Psoas muscle (tissue), 8 donors: Measurements from ENCODE around the gene MOV10L1. TPM values are rescaled to one million over a fixed set of nuclear protein-coding genes. Genes with fewer than 3 reads are reported as not detected.
A peak's percentile ranks its signal among the peaks of the same experiment; 100 is the strongest.

ENCODE experiments used
- ATAC-seq, 4 donors: fragments of 200-7000 bp; cut with Tn5 transposase; one replicate each; pipeline ENCODE4 v1.9.1; 2020; ENCODE audit warnings: moderate library complexity in 3 of 4, mild to moderate bottlenecking in 2 of 4
- DNase-seq, 2 donors: peaks; one replicate each; pipeline ENCODE4 v3.0.0-alpha.2; 2020
- H3K27ac ChIP-seq: fragments of 200-600 bp; one replicate; pipeline ENCODE4 v1.8.0; 2022
- H3K27me3 ChIP-seq, 3 donors: fragments of 200-600 bp in 1 of 3; one replicate each; pipeline versions ENCODE4 v1.6.1 to v1.8.0; 2013 to 2022; ENCODE audit warnings: low read length in 2 of 3, mild to moderate bottlenecking in 2 of 3, moderate library complexity in 1 of 3; ENCODE audit not compliant: insufficient read depth in 3 of 3
- H3K36me3 ChIP-seq, 2 donors: fragments of 200-600 bp in 1 of 2; one replicate each; pipeline versions ENCODE4 v1.6.1 to v1.8.0; 2013 to 2022; ENCODE audit warnings: low read depth in 1 of 2, mild to moderate bottlenecking in 1 of 2, moderate library complexity in 1 of 2; ENCODE audit not compliant: insufficient read depth in 1 of 2
- H3K4me1 ChIP-seq: fragments of 200-600 bp; one replicate; pipeline ENCODE4 v1.8.0; 2022
- H3K4me3 ChIP-seq: fragments of 200-600 bp; one replicate; pipeline ENCODE4 v1.8.0; 2022; ENCODE audit warnings: mild to moderate bottlenecking
- H3K9me3 ChIP-seq: fragments of 200-600 bp; one replicate; pipeline ENCODE4 v1.8.0; 2022
- WGBS, 3 donors: extraction: QIAGEN DNeasy Blood & Tissue Kit; methylation state at CpG; one replicate each; pipeline versions ENCODE4 v1.1.6 to v1.1.7; 2013; 5-methylcytosine and 5-hydroxymethylcytosine counted together
- intact Hi-C, 2 donors: fragments of 100-400 bp; cut with DNase I; formaldehyde crosslinking; loops; one replicate each; pipeline versions ENCODE4 v1.11.0 to v1.14.2; 2022
- polyA plus RNA-seq, 3 donors: library from polyadenylated mRNA; stranded (reverse); fragments of 200-250 nt; gene quantifications; one replicate each; pipeline ENCODE4 v1.2.3, GENCODE V29; 2013
- total RNA-seq, 4 donors: library from RNA; stranded (reverse); fragmentation: NEBNext Ultra II Directional in 2 of 4; extraction: Animal tissue kit (Norgen Biotek cat#: 25700) in 2 of 4; gene quantifications; one replicate each; pipeline versions ENCODE4 v1.2.1 to v1.2.4, GENCODE V29; 2021 to 2023
- TF ChIP-seq, protein P1 (sequence below): fragments of 200-600 bp; IDR thresholded peaks from one replicate; pipeline ENCODE4 v1.8.0; 2022; ENCODE audit warnings: antibody characterized with exemption
- donor health status: healthy with polysubstance abuse.
- donor health status: DM: no; HTN: no; CAD: no; lungs with moderate emphysema.
- donor health status: Bipolar disorder and iron deficiency.
- donor health status: healthy.
- donor health status: DM: yes; HTN: yes; CAD: no.
- donor health status: DM: no; HTN: no; CAD: no.
- donor health status: DM: no; HTN: no; CAD: no.
- donor health status: DM: yes; HTN: yes; CAD: no.

The MOV10L1 gene
- total and polyA plus RNA-seq, 7 donors = 0.05 to 0.39 (median 0.07) TPM; not detected in 4

DNA sequence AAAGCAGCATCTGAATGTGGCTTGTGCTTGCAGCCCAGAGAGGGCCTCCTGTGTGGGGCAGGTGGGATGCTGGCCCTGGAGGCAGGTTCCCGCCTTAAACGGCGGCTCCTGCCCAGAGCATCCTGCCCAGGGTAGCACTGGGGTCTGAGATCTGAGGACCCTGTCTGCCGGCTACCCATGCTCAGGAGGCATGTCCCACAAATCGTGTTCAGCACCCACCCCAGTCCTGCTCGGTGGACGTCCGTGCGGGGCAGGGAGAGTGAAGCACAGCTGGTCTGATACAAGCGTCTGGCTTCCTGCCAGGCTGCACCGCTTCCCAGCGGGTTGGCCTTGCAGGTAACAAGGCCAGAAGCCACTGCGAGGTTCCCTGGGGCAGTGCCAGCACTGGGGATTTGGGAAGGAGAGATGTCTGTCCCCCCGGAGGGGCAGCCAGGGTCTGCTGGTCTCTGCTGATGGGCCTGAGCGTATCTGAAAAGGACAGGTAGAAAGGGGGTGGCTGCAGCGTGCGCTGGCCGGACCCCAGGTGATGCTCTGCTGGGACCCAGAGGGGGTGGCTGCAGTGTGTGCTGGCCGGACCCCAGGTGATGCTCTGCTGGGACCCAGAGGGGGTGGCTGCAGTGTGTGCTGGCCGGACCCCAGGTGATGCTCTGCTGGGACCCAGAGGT is 99.5 kb downstream of the MOV10L1 start:
- Histone ChIP-seq H3K9me3 (no peaks in the 10 kb centered on the region), H3K27ac (peak overlapping the region; percentile 54), H3K4me3 (peak overlapping the region; percentile 50), H3K36me3 (peaks cover 2 to 10% of the 10 kb centered on the region in 2 donors), H3K4me1 (peaks cover 21% of the 10 kb centered on the region), H3K27me3 (no peaks in the 10 kb centered on the region)
- TF ChIP-seq, protein P1, sequence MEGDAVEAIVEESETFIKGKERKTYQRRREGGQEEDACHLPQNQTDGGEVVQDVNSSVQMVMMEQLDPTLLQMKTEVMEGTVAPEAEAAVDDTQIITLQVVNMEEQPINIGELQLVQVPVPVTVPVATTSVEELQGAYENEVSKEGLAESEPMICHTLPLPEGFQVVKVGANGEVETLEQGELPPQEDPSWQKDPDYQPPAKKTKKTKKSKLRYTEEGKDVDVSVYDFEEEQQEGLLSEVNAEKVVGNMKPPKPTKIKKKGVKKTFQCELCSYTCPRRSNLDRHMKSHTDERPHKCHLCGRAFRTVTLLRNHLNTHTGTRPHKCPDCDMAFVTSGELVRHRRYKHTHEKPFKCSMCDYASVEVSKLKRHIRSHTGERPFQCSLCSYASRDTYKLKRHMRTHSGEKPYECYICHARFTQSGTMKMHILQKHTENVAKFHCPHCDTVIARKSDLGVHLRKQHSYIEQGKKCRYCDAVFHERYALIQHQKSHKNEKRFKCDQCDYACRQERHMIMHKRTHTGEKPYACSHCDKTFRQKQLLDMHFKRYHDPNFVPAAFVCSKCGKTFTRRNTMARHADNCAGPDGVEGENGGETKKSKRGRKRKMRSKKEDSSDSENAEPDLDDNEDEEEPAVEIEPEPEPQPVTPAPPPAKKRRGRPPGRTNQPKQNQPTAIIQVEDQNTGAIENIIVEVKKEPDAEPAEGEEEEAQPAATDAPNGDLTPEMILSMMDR = no peak
- DNase-seq (peak; percentile 44 to 67), ATAC-seq (no peak)
- WGBS, 3 donors = 68 to 72% (median 71%) methylated on average over 19 to 20 of the region's 20 CpGs
- intact Hi-C loops = loop anchor here in 1 of 2 donors (10.0 kb wide), 1 partner anchor 265 kb away; no protein-coding TSS in a partner anchor

DNA sequence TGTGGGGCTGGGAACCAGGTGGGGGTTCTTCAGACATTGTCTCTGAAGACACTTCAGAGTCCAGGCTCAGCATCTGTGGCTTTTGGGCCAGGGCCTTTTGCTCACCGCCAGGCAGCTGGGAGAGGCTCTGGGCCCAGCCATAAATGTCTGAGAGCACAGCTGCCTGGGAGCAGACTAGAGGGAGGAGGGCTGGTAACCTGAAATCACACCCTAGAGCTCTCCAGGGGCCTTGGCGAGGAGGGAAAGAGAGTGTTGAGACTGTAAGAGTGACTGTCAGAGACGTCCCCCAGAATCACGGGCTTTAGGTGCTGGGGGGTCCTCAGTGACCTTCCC is 100.0 kb downstream of the MOV10L1 start:
- DNase-seq = no peak
- H3K4me1 ChIP-seq = peaks cover 19% of the 10 kb centered on the region
- intact Hi-C loops = loop anchor here in 1 of 2 donors (10.0 kb wide), 1 partner anchor 265 kb away; no protein-coding TSS in a partner anchor

DNA sequence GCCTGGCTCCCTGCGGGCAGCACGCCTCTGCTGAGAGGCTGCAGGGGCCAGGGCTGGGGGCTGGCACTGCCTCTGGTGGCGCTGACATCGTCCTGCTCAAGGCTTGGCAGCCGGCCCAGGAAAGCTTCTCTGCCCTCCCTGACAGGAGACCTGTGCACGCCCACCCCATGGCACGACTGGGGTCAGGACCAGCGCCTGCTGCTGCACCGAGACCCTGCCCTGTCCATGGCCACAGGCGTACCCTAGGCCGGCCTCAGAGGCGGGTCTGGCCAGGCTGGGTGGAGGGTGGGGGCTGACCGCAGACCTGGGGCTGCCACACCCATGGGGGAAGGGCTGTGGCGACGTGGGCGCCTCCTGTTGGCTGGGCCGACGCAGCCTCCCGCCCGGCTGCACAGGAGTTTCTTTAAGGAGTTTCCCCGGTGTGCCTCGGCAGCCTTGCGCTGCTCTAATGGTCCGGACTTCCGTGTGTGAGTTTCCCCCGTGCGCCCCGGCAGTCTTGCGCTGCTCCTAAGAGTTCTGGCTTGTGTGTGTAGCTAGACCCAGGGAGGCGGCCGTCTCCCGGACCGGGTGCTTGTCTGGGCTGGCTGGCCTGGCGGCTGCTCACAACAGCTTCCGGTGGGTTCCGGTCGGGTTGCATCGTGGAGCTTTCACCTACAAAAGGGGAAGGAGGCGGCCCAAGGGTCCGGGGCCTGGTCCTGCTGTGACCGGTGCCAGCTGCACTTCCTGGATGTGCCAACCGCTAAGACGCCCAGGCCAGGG is 100.6 kb downstream of the MOV10L1 start:
- TF ChIP-seq, protein P1 = no peak
- Histone ChIP-seq H3K4me3 (peak overlapping the region; percentile 50), H3K27me3 (no peaks in the 10 kb centered on the region), H3K36me3 (peaks cover 2 to 20% of the 10 kb centered on the region in 2 donors), H3K4me1 (peaks cover 19% of the 10 kb centered on the region), H3K9me3 (no peaks in the 10 kb centered on the region), H3K27ac (peak overlapping the region; percentile 54)
- DNase-seq (peak; percentile 80 to 86), ATAC-seq (peak; percentile 27 to 62 (median 42))
- intact Hi-C loops = no loop called here
- 29 to 36% (median 33%) methylated on average over 38 to 43 of the region's 43 CpGs for WGBS, 3 donors

More for the DNA sequence above, 100.0 kb downstream of the MOV10L1 start:
- Histone ChIP-seq H3K4me3 (peak overlapping the region; percentile 50), H3K27ac (peak overlapping the region; percentile 54), H3K27me3 (no peaks in the 10 kb centered on the region), H3K36me3 (peaks cover 2 to 15% of the 10 kb centered on the region in 2 donors), H3K9me3 (no peaks in the 10 kb centered on the region)
- TF ChIP-seq, protein P1 = no peak
- peak in 2 of 4 donors; percentile 2 to 3 for ATAC-seq
- 17 to 34% (median 18%) methylated on average over 4 of the region's 4 CpGs for WGBS, 3 donors

DNA sequence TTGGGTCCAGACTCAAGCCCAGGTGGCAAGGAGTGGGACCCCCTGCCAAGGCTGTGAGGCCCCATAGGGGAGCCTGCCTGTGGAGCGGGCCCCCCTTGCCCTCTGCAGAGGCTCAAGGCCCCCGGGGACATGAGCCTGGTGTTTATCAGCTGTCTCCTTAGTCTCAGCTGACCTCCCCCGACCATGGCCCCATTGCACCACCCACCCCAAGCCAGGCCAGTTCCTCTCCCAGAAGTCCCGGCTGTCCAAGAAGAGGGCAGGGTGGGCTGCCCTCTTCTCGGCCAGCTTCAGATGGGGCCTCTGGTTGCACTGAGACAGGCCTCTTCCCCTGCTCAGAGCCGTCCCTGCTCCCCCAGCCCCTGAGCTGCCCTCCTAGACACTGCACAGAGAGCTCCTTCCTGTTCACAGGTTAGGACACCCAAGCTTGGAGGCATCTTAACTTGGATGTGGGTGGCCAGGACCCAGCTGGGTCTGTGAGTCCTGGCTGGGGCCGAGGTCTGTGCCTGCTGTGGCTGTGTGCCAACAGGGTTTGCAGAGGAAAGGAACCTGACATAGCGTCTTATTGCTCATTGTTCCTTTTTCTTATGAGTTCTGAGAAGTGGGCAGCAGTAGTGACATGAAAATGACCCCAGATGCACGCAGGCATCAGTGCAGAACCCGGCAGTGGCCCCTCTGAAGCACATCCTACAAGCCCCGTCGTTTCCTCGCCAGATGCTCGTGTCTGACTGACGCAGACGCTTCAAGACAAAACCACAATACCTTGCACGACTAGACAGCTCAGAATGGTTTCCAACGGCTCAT is 101.3 kb downstream of the MOV10L1 start:
- no peaks in the 10 kb centered on the region for H3K27me3 ChIP-seq
- H3K4me1 ChIP-seq = peaks cover 19% of the 10 kb centered on the region
- peak overlapping the region; percentile 54 for H3K27ac ChIP-seq
- 69 to 75% (median 75%) methylated on average over 18 of the region's 18 CpGs for WGBS, 3 donors
- TF ChIP-seq, protein P1 = no peak
- peaks cover 2 to 28% of the 10 kb centered on the region in 2 donors for H3K36me3 ChIP-seq
- peak overlapping the region; percentile 50 for H3K4me3 ChIP-seq
- H3K9me3 ChIP-seq = no peaks in the 10 kb centered on the region
- DNase-seq = peak in 1 of 2 donors; percentile 41
- intact Hi-C loops = no loop called here
- peak in 1 of 4 donors; percentile 4 for ATAC-seq
